DMS 273 (cell line): ENCODE measurements around the gene BPIFB3.
A peak's percentile ranks its signal among the peaks of the same experiment; 100 is the strongest.

Source experiments
- DNase-seq: peaks from one replicate; lab custom pipeline; 2025; ENCODE audit not compliant: unreplicated experiment; lab: John Stamatoyannopoulos, UW

BPIFB3 gene

DNA sequence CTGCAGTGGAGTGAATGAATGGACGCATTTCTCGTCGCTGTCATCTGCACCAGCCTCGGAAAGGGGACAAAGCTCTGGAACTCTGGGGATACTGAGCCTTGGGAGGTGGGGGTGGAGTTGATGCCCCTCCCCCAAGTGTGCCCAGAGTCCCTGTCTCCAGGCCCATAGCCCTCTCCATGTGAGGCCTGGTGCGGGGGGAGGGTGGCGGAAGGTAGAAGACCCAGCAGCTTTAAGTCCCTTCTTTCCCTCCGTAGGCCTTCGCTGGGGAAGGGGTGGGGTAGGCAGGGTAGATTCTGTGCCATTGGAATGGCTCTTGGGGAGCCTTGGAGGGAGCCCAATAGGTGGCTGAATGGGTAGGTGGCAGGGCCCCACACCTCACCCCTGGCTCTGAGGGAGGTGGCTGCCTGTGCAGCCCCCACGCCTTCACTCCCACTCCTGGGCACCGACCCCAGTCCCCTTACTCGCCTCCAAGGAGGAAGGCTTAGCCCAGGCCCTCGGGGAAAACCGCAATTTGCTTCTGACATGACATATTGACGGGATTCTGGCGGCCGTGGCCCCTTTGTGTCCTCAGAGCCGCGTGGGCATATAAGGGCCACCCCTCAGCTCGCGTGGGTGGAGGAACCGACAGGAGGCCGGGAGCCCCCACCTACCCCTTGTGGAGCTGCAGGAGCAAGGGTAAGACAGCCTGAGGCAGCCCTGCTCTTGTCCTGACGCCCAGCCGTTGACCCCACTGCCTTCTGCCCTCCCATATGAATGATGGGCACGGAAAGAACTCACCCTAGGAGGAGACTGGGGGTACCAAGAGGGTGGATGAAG lies at the start of gene BPIFB3:
TSS of gene BPIFB3 (plus strand) at position 613 of the 816 bp plus-strand sequence. CDS start 1,533 bp downstream, outside the sequence.
- no peak for DNase-seq

GRCh38 chr20:33004141-33004751 lies 49.5 kb upstream of the BPIFB3 start, which contains the start of gene SUN5:
TSS of gene SUN5 (minus strand) at chr20:33004433. CDS start at chr20:33004340, 93 bp downstream.
- no peak for DNase-seq

DNA sequence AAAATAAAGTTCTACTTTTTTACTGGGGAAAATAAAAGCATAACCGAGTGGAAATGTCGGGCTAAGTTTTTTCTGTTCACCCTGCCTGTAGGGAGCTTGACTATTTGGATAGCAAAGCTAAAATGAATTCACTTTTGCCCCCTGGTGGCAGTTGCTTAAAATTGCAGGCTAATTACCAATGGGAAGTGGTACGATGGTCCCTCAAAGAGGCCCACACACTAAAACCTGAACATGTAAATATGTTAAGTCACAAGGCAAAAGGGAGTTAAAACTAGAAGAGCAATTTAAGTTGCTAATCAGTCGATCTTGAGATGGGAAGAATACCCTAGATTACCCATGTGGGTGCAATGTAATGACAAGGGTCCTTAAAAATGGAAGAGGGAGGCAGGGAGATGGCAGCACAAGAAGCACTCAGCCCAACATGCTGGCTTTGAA lies 48.6 kb upstream of the BPIFB3 start:
- DNase-seq: peak; percentile 69

DNA sequence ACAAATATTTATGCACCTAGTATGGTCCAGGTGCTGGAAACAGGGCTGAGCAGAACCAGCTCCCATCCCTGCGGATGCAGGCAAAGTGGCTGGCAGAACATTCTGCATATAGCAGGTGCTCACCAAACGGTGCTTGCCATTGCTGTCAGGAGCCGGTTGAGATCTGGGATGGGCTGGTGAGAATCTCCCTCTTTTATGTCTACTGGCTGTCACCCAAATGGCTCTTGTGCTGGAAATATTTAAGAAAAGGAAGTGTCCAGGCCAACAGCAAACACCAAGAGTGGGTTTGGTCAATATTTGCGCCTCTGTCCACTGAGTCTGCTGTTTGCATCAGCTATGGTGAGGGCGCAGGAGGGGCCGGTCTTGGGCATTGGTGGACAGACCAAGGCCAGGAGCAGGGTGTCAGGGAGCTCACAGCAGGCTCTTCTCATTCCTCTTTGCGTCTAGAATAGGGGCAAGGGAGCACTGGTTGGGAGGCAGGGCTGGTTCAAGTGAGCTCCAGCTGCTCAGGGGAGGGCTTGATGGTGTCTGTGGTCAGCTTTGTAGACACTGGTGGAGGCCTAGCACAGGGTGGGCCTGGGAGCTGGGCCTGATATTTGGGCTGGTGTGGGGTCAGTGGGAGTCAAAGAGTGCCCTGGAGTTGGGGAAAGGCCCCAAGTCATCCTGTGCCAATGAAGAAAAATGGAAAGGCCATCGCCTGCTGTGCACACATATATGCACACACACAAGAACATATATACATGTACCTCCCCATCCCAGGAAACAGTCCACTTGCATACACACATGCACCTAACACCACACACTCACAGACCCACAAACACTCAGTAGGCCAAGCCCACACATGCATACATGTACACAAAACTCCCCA lies 47.6 kb upstream of the BPIFB3 start:
- no peak for DNase-seq

DNA sequence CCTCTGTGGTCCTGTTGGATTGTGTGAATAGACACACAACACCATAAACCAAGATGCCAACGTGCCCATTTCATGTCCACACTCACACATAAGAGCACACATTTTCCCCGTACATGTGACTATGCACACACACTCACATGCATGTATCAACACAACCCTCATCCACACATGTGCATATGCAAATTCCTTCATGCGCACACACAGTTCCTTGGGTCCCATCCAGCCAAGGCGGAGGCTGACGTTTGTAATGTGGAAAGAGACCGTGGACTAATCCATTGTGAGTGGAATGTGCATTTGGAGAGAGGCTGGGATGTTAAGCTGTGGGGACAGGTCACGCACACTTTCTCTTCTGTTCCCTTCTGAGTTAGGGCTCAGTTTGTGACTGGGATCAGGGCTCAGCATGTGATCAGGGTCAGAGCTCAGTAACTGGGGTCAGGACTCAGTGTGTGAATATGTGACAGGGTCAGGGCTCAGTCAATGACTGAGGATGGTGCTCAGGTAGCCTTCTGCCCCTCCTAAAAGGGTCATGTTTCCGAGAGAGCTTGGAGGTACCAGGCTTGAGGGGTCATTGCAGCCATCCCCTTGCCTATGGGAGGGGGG lies 46.8 kb upstream of the BPIFB3 start:
- DNase-seq: no peak

DNA sequence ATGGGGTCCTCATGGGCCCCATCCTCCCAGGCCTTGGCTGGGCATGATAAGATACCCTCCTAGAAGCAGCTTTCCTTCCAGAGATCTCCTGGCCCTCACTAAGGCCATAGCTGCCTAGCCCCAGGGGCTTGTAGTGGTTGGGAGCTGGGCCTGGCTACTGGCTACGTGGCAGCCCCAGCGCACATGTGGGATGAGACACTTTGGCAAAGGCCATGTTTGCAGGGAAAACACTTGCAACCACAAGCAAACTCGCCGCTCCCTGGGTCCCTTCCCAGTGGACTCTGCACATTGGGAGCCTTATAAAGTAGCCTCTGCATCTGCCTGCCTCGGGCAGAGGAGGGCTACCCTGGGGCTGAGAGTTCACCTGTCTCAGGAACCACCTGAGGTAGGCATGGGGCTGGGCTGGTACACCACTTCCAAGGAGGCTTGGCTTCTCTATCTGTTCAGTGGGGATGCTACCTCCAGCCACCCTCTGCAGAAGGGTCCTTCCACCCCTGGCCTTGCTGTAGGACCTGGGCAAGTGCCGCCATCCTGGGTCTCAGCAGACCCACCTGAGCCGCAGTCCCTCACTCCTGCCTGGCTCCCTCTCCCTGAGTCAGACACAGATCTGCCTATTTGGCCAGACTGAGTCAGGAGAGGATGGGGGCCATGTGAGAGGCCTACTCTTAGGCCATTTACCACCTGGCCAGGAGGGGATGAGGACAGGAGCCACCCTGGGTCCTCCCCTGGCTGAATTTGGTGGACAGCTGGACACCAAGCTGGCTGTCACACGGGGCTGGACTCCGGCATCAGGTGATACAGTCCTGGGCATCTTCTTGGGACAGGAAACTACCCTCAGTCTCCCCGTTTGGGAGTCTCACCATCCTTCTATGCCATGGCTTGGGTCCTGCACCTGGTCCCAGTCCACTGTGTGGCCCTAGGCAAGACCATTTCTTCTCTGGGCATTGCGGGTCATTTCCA lies 46.0 kb upstream of the BPIFB3 start, which contains the start of gene BPIFB2:
TSS of gene BPIFB2 (plus strand) at position 329 of the 960 bp plus-strand sequence. CDS start 871 bp downstream, outside the sequence.
- DNase-seq: no peak

DNA sequence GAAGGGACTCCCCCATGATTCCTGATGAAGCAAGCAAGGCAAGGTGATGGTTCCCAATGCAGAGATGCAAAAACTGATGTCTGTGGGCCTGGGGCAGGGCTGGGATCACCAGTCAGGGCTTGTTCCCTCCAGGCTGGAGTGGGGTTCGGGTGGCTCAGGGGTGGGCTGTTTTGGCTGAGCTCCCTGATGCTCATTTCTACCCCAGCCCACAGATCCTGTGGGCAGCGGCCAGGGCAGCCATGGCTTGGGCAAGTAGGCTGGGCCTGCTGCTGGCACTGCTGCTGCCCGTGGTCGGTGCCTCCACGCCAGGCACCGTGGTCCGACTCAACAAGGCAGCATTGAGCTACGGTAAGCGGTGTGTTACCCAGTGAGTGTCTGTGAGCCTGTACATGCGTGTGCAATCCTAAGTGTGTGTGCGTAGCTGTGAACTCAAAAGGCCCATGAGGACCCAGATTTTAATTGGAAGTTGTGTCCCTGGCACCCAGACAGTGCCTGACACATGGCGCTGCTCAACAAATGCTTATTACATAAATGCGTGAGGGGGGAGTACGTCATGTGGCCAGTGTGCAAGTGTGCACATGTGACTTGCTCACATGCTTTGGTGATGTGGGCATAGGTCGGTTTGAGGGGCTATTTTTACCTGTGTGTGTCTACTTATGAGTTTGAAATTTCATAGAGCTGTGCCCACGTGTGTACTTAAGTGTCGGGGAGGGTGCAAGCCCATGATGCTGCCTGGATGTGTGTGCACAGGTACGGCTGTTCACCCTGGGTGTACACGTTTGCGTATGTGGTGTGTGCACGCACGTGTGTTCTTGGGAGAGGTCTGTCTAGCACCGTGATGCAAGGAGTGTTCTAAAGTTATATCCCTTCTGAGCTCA lies 45.1 kb upstream of the BPIFB3 start:
- no peak for DNase-seq

DNA sequence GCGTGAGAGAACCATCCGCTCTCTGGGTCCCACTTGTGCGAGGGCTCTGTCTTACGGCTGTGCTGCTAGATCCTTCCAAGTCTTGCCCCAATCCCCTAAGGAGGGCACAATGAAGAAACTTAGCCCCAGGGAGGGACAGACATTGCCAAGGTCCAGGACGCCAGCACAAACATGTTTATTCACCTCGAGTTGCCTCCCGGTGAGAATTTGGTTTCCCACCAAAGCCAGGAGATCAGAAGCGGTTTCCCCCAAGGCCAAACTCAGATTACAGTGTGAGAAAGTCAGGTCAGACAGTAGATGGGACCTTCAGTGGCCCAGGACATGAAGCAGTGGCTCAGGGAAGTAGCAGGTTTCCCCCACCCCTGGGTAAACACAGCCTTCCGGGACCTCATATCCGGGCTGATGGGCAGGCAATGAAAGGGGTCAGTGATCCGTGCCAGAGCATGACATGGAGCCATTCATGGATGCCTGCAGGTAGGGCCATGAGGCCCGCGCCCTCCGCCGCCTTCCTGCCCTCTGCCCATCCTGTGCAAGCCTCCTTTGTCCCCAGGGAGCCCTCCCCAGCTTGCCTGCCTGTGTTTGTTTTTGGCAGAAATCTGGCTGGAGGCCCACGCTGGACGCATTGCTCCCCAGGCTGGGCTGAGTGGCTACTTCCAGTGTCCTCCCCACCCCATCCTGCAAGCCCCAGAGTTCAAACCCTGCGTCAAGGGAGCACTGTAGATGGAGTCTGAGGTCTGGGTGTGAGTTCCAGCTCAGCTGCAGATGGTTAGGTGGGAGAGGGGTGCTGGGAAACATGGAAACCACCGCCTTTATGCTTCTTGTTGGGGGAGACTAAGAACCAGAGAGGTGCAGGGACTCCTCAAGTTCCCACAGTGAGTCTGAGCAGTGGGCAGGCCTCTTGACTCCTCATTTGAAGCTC lies 44.2 kb upstream of the BPIFB3 start:
- no peak for DNase-seq

GRCh38 chr20:33010133-33010504 lies 43.6 kb upstream of the BPIFB3 start:
- no peak for DNase-seq

DNA sequence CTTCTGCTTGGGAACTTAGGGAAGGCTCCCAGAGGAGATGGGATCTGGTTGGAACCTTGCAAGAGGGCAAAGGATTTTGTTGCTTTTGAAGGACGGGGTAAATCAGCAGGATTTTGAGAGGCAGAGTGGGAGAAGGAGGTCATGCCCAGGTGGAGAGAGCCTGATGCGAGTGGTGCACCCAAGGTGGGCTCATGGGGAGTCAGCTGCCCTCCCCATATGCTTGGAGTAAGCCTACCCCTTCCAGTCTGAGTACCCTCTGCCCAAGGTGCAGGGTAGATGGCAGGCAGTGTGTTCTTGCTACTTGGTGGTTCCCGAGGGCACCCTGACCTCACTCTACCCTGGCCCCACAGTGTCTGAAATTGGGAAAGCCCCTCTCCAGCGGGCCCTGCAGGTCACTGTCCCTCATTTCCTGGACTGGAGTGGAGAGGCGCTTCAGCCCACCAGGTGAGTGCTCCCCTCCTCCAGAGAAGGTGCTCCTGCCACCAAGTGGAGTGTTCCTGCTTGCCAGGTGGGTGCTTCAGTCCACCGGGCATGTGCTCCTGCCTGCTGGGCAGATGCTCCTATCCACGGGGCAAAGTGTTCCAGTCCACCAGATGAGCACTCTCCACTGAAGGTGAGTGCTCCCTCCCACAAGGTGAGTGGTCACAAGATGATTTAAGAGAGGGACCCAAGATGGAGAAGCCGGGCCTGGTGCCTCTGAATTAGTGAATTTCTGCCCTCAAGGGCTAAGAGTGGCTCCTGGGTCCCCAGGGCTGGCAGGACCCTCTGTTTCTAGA lies 42.8 kb upstream of the BPIFB3 start:
- DNase-seq: no peak

- no peak for DNase-seq
Measured at GRCh38 chr20:33012327-33013189, 41.1 kb upstream of the BPIFB3 start.

DNA sequence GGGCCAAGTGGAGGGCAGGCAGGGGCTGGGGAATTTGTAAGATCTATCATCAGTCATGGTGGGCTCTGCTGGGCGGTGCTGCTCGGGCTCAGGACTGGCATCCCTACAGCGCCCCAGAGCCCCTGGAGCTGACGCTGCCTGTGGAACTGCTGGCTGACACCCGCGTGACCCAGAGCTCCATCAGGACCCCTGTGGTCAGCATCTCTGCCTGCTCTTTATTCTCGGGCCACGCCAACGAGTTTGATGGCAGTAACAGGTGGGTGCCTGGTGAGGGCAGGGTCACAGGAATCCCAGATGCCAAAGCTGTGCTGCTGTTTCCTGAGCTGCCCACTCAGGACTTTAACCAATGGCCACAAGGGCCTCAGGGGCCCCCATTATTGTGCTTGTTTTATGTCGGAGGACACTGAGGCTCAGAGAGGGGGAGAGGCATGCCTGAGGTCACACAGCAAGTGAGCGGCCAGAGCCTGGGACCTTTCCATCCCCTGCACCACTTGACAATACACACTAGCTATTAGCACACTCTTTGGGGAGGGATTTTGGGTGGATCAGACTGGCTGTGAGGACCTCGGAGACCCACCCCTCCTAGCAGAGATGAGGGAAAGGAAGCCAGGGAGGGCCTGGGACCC lies 39.9 kb upstream of the BPIFB3 start:
- DNase-seq: no peak

GRCh38 chr20:33014336-33015113 lies 39.2 kb upstream of the BPIFB3 start:
- DNase-seq: no peak

- DNase-seq: no peak
Measured at GRCh38 chr20:33015114-33015484, 38.6 kb upstream of the BPIFB3 start.
